Neutrophil (primary cell): ENCODE data around the gene IL1A.
A peak's percentile ranks its signal among the peaks of the same experiment; 100 is the strongest.
"Not testable (repeated sequence)": the region's sequence is repeated elsewhere in the genome, so short reads cannot be mapped to it uniquely, and the experiment has no call there.

Experiments used
- H3K27ac ChIP-seq: fragments of 200-600 bp; sonication (generic); 2 replicates; pipeline ENCODE4 v1.5.1; 2016; ENCODE audit warnings: mild to moderate bottlenecking, moderate library complexity
- H3K27me3 ChIP-seq: fragments of 200-600 bp; sonication (generic); 2 replicates; pipeline ENCODE4 v1.6.0; 2016; ENCODE audit warnings: mild to moderate bottlenecking
- H3K36me3 ChIP-seq: fragments of 200-600 bp; sonication (generic); 2 replicates; pipeline ENCODE4 v1.5.1; 2017
- H3K4me1 ChIP-seq, 2 experiments: fragments of 200-600 bp in 1 of 2; sonication (generic) in 1 of 2; 1 replicate in 1 of 2; 2 replicates in 1 of 2; pipeline versions ENCODE4 v1.5.1 to v1.6.1; 2013 to 2016; ENCODE audit warnings: low read depth in 1 of 2, low read length in 1 of 2, mild to moderate bottlenecking in 1 of 2, moderate library complexity in 1 of 2; ENCODE audit not compliant: control insufficient read depth in 1 of 2, insufficient read depth in 1 of 2
- H3K4me3 ChIP-seq, 2 experiments: fragments of 200-600 bp in 1 of 2; sonication (generic) in 1 of 2; 1 replicate in 1 of 2; 2 replicates in 1 of 2; pipeline ENCODE4 v1.5.1; 2013 to 2016; ENCODE audit warnings: low read depth in 1 of 2, low read length in 1 of 2, mild to moderate bottlenecking in 1 of 2, moderate library complexity in 1 of 2
- H3K9me3 ChIP-seq: fragments of 200-600 bp; sonication (generic); 2 replicates; pipeline ENCODE4 v1.5.1; 2016
- CTCF ChIP-seq: fragments of 200-600 bp; sonication (generic); IDR thresholded peaks from 2 replicates; pipeline ENCODE4 v1.5.1; 2016; ENCODE audit warnings: antibody characterized with exemption

Gene IL1A

GRCh38 chr2:112784199-112785189, at the start of gene IL1A:
TSS of gene IL1A (minus strand) at chr2:112784493. CDS start at chr2:112783770, 723 bp downstream.
- H3K9me3 ChIP-seq: no peaks in the 10 kb centered on the region
- H3K36me3 ChIP-seq: no peaks in the 10 kb centered on the region
- TF ChIP-seq CTCF: no peak
- H3K4me3 ChIP-seq: peak within 1 kb of the TSS; percentile 25 to 42
- peaks cover 50 to 57% of the 10 kb centered on the region in 2 experiments for H3K4me1 ChIP-seq
- peak within 1 kb of the TSS; percentile 78 for H3K27ac ChIP-seq
- no peaks in the 10 kb centered on the region for H3K27me3 ChIP-seq

- Histone ChIP-seq H3K4me3 (peak overlapping the region; percentile 90 to 96), H3K4me1 (peaks cover 79 to 83% of the 10 kb centered on the region in 2 experiments), H3K9me3 (no peaks in the 10 kb centered on the region), H3K36me3 (peaks cover 62% of the 10 kb centered on the region), H3K27me3 (no peaks in the 10 kb centered on the region), H3K27ac (no peak overlapping the region)
- no peak for TF ChIP-seq CTCF
These were observed 49.7 kb upstream of the IL1A start for GRCh38 chr2:112833976-112834375.

GRCh38 chr2:112833639-112833931, 49.3 kb upstream of the IL1A start:
- Histone ChIP-seq H3K36me3 (peaks cover 64% of the 10 kb centered on the region), H3K4me3 (peak overlapping the region; percentile 90 to 96), H3K4me1 (peaks cover 76 to 79% of the 10 kb centered on the region in 2 experiments)
- not testable (repeated sequence) for H3K9me3 ChIP-seq, H3K27me3 ChIP-seq, H3K27ac ChIP-seq

- Histone ChIP-seq H3K9me3 (no peaks in the 10 kb centered on the region), H3K36me3 (peaks cover 64% of the 10 kb centered on the region), H3K4me3 (peak overlapping the region; percentile 90 to 96), H3K27ac (peak overlapping the region; percentile 76), H3K27me3 (no peaks in the 10 kb centered on the region), H3K4me1 (peaks cover 71 to 73% of the 10 kb centered on the region in 2 experiments)
- TF ChIP-seq CTCF: no peak
These were observed 48.7 kb upstream of the IL1A start for GRCh38 chr2:112832841-112833638.

GRCh38 chr2:112831946-112832840, 47.9 kb upstream of the IL1A start:
- TF ChIP-seq CTCF: no peak
- peak overlapping the region; percentile 76 for H3K27ac ChIP-seq
- H3K9me3 ChIP-seq: no peaks in the 10 kb centered on the region
- H3K36me3 ChIP-seq: peaks cover 64% of the 10 kb centered on the region
- H3K4me3 ChIP-seq: peak overlapping the region; percentile 90 to 96
- H3K4me1 ChIP-seq: peaks cover 62 to 65% of the 10 kb centered on the region in 2 experiments
- H3K27me3 ChIP-seq: no peaks in the 10 kb centered on the region
